Pons (tissue), 1 donor: ENCODE data around the gene RAB22A.

Source experiments
- DNase-seq: peaks from one replicate; pipeline ENCODE4 v3.0.0-alpha.2; 2016; ENCODE audit warnings: low spot score

The RAB22A gene

GRCh38 chr20:58303547-58303946 lies 6.0 kb upstream of the RAB22A start:
- no peak for DNase-seq

- DNase-seq, result no peak
Measured at GRCh38 chr20:58305061-58305460, 4.5 kb upstream of the RAB22A start.

- peak; percentile 79 for DNase-seq
Measured at GRCh38 chr20:58306421-58307261, 2.9 kb upstream of the RAB22A start.

- no peak for DNase-seq
Measured at GRCh38 chr20:58307270-58307669, 2.2 kb upstream of the RAB22A start.

GRCh38 chr20:58308290-58308679 lies 1.2 kb upstream of the RAB22A start:
- peak; percentile 14 for DNase-seq

GRCh38 chr20:58308680-58309527 lies 611 bp upstream of the RAB22A start:
- DNase-seq, result peak; percentile 54

- peak; percentile 51 for DNase-seq
Measured at GRCh38 chr20:58310291-58310782, 822 bp downstream of the RAB22A start.

GRCh38 chr20:58312836-58313235 lies 3.3 kb downstream of the RAB22A start:
- DNase-seq, result no peak

- DNase-seq, result no peak
Measured at GRCh38 chr20:58313396-58313795, 3.9 kb downstream of the RAB22A start.

- DNase-seq, result no peak
Measured at GRCh38 chr20:58321205-58321604, 11.7 kb downstream of the RAB22A start.

GRCh38 chr20:58322083-58322482 lies 12.6 kb downstream of the RAB22A start:
- no peak for DNase-seq

- no peak for DNase-seq
Measured at GRCh38 chr20:58325912-58326311, 16.4 kb downstream of the RAB22A start.

- DNase-seq, result no peak
Measured at GRCh38 chr20:58327211-58327610, 17.7 kb downstream of the RAB22A start.

- DNase-seq, result no peak
Measured at GRCh38 chr20:58328836-58329235, 19.3 kb downstream of the RAB22A start.

- no peak for DNase-seq
Measured at GRCh38 chr20:58329711-58330110, 20.2 kb downstream of the RAB22A start.

GRCh38 chr20:58330249-58330648 lies 20.7 kb downstream of the RAB22A start:
- DNase-seq, result no peak

GRCh38 chr20:58330687-58331086 lies 21.2 kb downstream of the RAB22A start:
- peak; percentile 13 for DNase-seq

GRCh38 chr20:58331961-58332551 lies 22.5 kb downstream of the RAB22A start:
- DNase-seq, result no peak

GRCh38 chr20:58339741-58340140 lies 30.2 kb downstream of the RAB22A start:
- no peak for DNase-seq

- DNase-seq, result no peak
Measured at GRCh38 chr20:58340151-58340550, 30.6 kb downstream of the RAB22A start.

GRCh38 chr20:58340853-58341252 lies 31.3 kb downstream of the RAB22A start:
- no peak for DNase-seq

- no peak for DNase-seq
Measured at GRCh38 chr20:58342104-58342945, 32.8 kb downstream of the RAB22A start.
